A673 (cell line): ENCODE measurements around the gene APIP. TPM values are rescaled to one million over a fixed set of nuclear protein-coding genes. Genes with fewer than 3 reads are reported as not detected.

Experiments
- BruUV-seq: library from RNA; stranded (reverse); fragments of 400-500 nt; replicated peaks from 2 replicates; lab custom pipeline; 2021; lab: Mats Ljungman, UMichigan
- CTCF ChIA-PET: fragments of 300-600 bp; sonication (Branson Sonifier 250); formaldehyde crosslinking; loops from one replicate; lab custom pipeline; 2022; ENCODE audit warnings: antibody characterized with exemption; lab: Charles Lee
- POLR2A ChIA-PET: fragments of 300-600 bp; sonication (Branson Sonifier 250); formaldehyde crosslinking; loops from one replicate; lab custom pipeline; 2022; ENCODE audit warnings: antibody characterized with exemption; ENCODE audit not compliant: low non-redundant PET; lab: Charles Lee
- DNase-seq: peaks from one replicate; pipeline ENCODE4 v3.0.0-alpha.2; 2015; ENCODE audit warnings: low spot score
- H3K27ac ChIP-seq: fragments of 200-600 bp; sonication (generic); 2 replicates; pipeline ENCODE4 v1.5.1; 2016; ENCODE audit warnings: mixed run types, low read depth, mild to moderate bottlenecking, mixed read lengths, antibody characterized with exemption, low read length; ENCODE audit not compliant: poor library complexity, severe bottlenecking
- H3K27me3 ChIP-seq: fragments of 200-600 bp; sonication (generic); replicated peaks from 2 replicates; pipeline ENCODE4 v1.6.1; 2017; ENCODE audit warnings: mixed run types, low read depth, mild to moderate bottlenecking, mixed read lengths, antibody characterized with exemption, low read length; ENCODE audit not compliant: insufficient read depth, poor library complexity
- H3K36me3 ChIP-seq: fragments of 200-600 bp; sonication (generic); 2 replicates; pipeline ENCODE4 v1.6.1; 2016; ENCODE audit warnings: mixed run types, mild to moderate bottlenecking, mixed read lengths, antibody characterized with exemption, low read length; ENCODE audit not compliant: insufficient read depth, poor library complexity, severe bottlenecking
- H3K4me1 ChIP-seq: fragments of 200-600 bp; sonication (generic); 2 replicates; pipeline ENCODE4 v1.6.1; 2017; ENCODE audit warnings: mixed run types, mild to moderate bottlenecking, mixed read lengths, antibody characterized with exemption, low read length; ENCODE audit not compliant: insufficient read depth, poor library complexity, severe bottlenecking
- H3K4me3 ChIP-seq: fragments of 200-600 bp; sonication (generic); 2 replicates; pipeline ENCODE4 v1.5.1; 2016; ENCODE audit warnings: low read depth, mixed run types, mild to moderate bottlenecking, mixed read lengths, low read length; ENCODE audit not compliant: poor library complexity, severe bottlenecking
- H3K9me3 ChIP-seq: fragments of 200-600 bp; sonication (generic); 2 replicates; pipeline ENCODE4 v1.6.1; 2016; ENCODE audit warnings: mixed run types, low read depth, mild to moderate bottlenecking, mixed read lengths, antibody characterized with exemption, low read length; ENCODE audit not compliant: poor library complexity, severe bottlenecking
- EZH2 ChIP-seq: fragments of 200-600 bp; sonication (generic); IDR thresholded peaks from 2 replicates; pipeline ENCODE4 v1.6.1; 2017; ENCODE audit warnings: borderline replicate concordance, low read depth, mild to moderate bottlenecking, mixed read lengths, antibody characterized with exemption, low read length; ENCODE audit not compliant: poor library complexity, severe bottlenecking
- intact Hi-C: fragments of 100-400 bp; cut with micrococcal nuclease; formaldehyde crosslinking; loops from one replicate; pipeline ENCODE4 v1.10.0; 2022; ENCODE audit not compliant: unreplicated experiment
- total RNA-seq: library from RNA; stranded (reverse); gene quantifications from 2 replicates; pipeline ENCODE4 v1.2.3, GENCODE V29; 2021
- TF ChIP-seq, protein P1 (sequence below): fragments of 300-800, 200-600 bp; sonication (generic); conservative IDR thresholded peaks from 2 replicates; pipeline ENCODE4 v1.5.1; 2017; ENCODE audit warnings: low read depth, mild to moderate bottlenecking, antibody characterized with exemption, low read length, moderate library complexity, mixed read lengths

APIP gene
- total RNA-seq, 1 experiment from 2014 or later, result 99.8 TPM

DNA sequence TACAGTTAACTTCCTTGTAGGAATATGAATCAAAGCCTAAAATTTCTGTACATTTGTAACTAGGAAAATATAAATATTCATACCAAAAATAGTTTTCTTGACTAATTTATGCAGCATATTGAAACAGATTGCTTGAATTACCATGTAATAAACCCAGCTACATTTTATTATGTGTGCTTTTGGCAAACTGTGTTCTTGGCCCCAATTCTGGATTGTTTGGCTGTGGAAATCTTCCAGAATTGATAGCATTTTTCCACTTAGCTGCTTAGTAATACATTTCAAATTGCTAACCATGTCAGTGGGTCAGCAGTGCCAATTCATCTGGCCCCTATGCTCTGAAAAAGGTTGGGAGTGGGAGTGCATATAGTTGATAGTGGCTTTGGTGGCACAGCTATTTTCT lies 32.5 kb upstream of the APIP start:
- DNase-seq, result no peak
- ChIA-PET POLR2A (no interaction called here), CTCF (no interaction called here)
- H3K4me1 ChIP-seq, result no peaks in the 10 kb centered on the region
- H3K9me3 ChIP-seq, result no peaks in the 10 kb centered on the region
- TF ChIP-seq, protein P1, sequence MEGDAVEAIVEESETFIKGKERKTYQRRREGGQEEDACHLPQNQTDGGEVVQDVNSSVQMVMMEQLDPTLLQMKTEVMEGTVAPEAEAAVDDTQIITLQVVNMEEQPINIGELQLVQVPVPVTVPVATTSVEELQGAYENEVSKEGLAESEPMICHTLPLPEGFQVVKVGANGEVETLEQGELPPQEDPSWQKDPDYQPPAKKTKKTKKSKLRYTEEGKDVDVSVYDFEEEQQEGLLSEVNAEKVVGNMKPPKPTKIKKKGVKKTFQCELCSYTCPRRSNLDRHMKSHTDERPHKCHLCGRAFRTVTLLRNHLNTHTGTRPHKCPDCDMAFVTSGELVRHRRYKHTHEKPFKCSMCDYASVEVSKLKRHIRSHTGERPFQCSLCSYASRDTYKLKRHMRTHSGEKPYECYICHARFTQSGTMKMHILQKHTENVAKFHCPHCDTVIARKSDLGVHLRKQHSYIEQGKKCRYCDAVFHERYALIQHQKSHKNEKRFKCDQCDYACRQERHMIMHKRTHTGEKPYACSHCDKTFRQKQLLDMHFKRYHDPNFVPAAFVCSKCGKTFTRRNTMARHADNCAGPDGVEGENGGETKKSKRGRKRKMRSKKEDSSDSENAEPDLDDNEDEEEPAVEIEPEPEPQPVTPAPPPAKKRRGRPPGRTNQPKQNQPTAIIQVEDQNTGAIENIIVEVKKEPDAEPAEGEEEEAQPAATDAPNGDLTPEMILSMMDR, result no peak
- TF ChIP-seq EZH2, result no peak
- no TSS peak for BruUV-seq
- H3K4me3 ChIP-seq, result no peak overlapping the region
- peaks cover 5% of the 10 kb centered on the region for H3K36me3 ChIP-seq
- H3K27ac ChIP-seq, result no peak overlapping the region
- no peaks in the 10 kb centered on the region for H3K27me3 ChIP-seq
- intact Hi-C loops, result no loop called here

DNA sequence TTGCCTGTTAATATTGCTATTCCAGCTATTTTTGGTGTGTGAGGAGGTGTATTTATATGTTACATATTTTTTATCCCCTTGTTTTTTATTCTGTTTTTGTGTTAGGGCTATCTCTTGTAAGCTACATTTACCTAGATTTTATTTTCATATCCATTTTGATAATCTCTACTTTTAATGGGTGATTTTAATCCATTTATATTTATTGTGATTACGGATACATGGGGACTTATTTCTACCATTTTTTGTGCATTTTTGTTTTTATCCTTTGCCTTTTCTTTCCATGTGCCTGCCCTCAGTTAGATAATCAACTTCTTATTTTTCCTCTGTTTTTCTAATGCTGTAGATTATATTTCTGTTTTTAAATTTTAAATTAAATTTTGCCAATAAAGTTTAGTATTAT lies 28.5 kb upstream of the APIP start:
- POLR2A ChIA-PET, result no interaction called here
- Histone ChIP-seq H3K4me1 (no peaks in the 10 kb centered on the region), H3K36me3 (peaks cover 5% of the 10 kb centered on the region), H3K4me3 (no peak overlapping the region), H3K9me3 (no peaks in the 10 kb centered on the region), H3K27ac (no peak overlapping the region), H3K27me3 (no peaks in the 10 kb centered on the region)
- CTCF ChIA-PET, result no interaction called here
- DNase-seq, result no peak
- TF ChIP-seq EZH2, result no peak
- TF ChIP-seq, protein P1, result no peak
- intact Hi-C loops, result no loop called here
- BruUV-seq, result no TSS peak

DNA sequence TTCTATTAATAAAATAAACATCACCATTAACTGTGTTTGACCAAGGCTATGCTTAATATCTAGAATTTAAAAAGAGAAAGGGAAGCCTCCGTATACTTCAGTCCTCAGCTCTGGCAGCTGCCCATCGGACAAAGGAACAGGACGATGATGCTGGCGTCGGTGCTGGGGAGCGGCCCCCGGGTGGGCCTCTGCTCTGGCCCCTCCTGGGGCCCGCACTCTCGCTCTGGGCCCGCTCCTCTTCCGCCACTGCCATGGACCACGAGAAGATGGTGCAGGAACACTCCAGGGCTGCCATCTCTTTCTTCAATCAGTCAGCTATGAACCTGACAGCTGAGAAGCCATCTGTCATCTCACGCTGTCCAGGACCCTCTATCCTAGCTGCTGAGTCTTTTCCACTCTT lies 25.5 kb upstream of the APIP start:
- POLR2A ChIA-PET, result no interaction called here
- H3K27me3 ChIP-seq, result no peaks in the 10 kb centered on the region
- intact Hi-C loops, result no loop called here
- H3K4me3 ChIP-seq, result no peak overlapping the region
- no peak for TF ChIP-seq EZH2
- TF ChIP-seq, protein P1, result no peak
- no TSS peak for BruUV-seq
- no peaks in the 10 kb centered on the region for H3K9me3 ChIP-seq
- DNase-seq, result no peak
- H3K4me1 ChIP-seq, result peaks cover 7% of the 10 kb centered on the region
- CTCF ChIA-PET, result no interaction called here
- peaks cover 5% of the 10 kb centered on the region for H3K36me3 ChIP-seq
- H3K27ac ChIP-seq, result no peak overlapping the region
